Measurements from ENCODE around the gene SH3RF3. TPM values are rescaled to one million over a fixed set of nuclear protein-coding genes. Genes with fewer than 3 reads are reported as not detected.

Gene SH3RF3
- total and polyA plus RNA-seq, 10 of the 15 experiments (the other 5 are each of a cell fraction or from before 2014, with no cell fraction given), result 0.08 to 8.8 (median 2.3) TPM

GRCh38 chr2:109246176-109246575, 117.2 kb downstream of the SH3RF3 start (continued):
- no peak for TF ChIP-seq MEF2B (IDR thresholded peaks at IDR 0.05; ENCODE audit: partially characterized antibody, poor library complexity, severe bottlenecking)
- no peak for TF ChIP-seq ZBED1 (IDR thresholded peaks at IDR 0.05; ENCODE audit: borderline replicate concordance)
- no peak for TF ChIP-seq ZNF592 (IDR thresholded peaks at IDR 0.05)

GRCh38 chr2:109246616-109247015, 117.6 kb downstream of the SH3RF3 start:
- WGBS (ENCODE audit: insufficient coverage, insufficient replicate concordance, low lambda C conversion rate, missing lambda C conversion rate), result 16% methylated on average over 11 of the region's 11 CpGs
- ChIA-PET SMC1A (ENCODE audit: uncharacterized antibody, unreplicated experiment) (interaction anchor here (1.0 kb wide), 1 partner anchor 8 kb away, joined by 5 read pairs; no protein-coding TSS in a partner anchor), RAD21 (ENCODE audit: unreplicated experiment) (interaction anchor here (1.1 kb wide), 1 partner anchor 8 kb away, joined by 3 read pairs; no protein-coding TSS in a partner anchor), POLR2A (interaction anchor here (1.2 kb wide), 1 partner anchor 9 kb away, joined by 4 read pairs; no protein-coding TSS in a partner anchor), CTCF (interaction anchor here (0.8 to 1.2 kb wide), 2 partner anchors 8 to 28 kb away, joined by 3 to 7 read pairs; no protein-coding TSS in a partner anchor)
- intact Hi-C loops (cut with micrococcal nuclease; ENCODE audit: unreplicated experiment), result no loop called here
- FAIRE-seq, result no peak
- Histone ChIP-seq H3K9me3 (replicated peaks; ENCODE audit: control insufficient read depth, insufficient read depth, low read length) (no peaks in the 10 kb centered on the region), H3K79me2 (ENCODE audit: control insufficient read depth, insufficient read depth, low read length) (no peaks in the 10 kb centered on the region), H2AFZ (ENCODE audit: control insufficient read depth, low read depth, low read length) (no peak overlapping the region), H3K4me2 (ENCODE audit: control insufficient read depth, insufficient read depth) (no peak overlapping the region), H3K9ac (ENCODE audit: control insufficient read depth, insufficient read depth, low read length) (no peak overlapping the region), H3K4me3 (no peak overlapping the region), H3K27ac (ENCODE audit: control insufficient read depth, insufficient read depth) (no peak overlapping the region), H3K4me1 (ENCODE audit: control insufficient read depth, insufficient read depth, low read length) (no peaks in the 10 kb centered on the region), H4K20me1 (ENCODE audit: control insufficient read depth, insufficient read depth) (no peaks in the 10 kb centered on the region), H3K27me3 (replicated peaks in 1 of 2; ENCODE audit: control insufficient read depth in 2 of 2, insufficient read depth in 2 of 2, low read length in 1 of 2) (no peaks in the 10 kb centered on the region; a peak in 1 of 4 replicates), H3K36me3 (ENCODE audit: control insufficient read depth in 2 of 2, insufficient read depth in 2 of 2, low read length in 1 of 2) (no peaks in the 10 kb centered on the region)
- DNase-seq (ENCODE audit: low read depth, low spot score), result no peak
- BruUV-seq (replicated peaks), result no TSS peak
- TF ChIP-seq ZSCAN29 (IDR thresholded peaks at IDR 0.05) (no peak), SKIL (IDR thresholded peaks at IDR 0.05; ENCODE audit: low read depth, poor library complexity, severe bottlenecking) (no peak), NR2C1 (IDR thresholded peaks at IDR 0.05) (no peak), TARDBP (IDR thresholded peaks at IDR 0.05; ENCODE audit: borderline replicate concordance) (no peak)
- in situ Hi-C loops (cut with MboI), result no loop called here
- no peak for ATAC-seq

All from GM12878 (cell line).